ELR (cell line): ENCODE measurements around the gene JMJD1C.

Experiments
- DNase-seq: peaks from one replicate; pipeline ENCODE4 v3.0.0-alpha.2; 2015; ENCODE audit warnings: low read depth

Gene JMJD1C

GRCh38 chr10:63478564-63478963 is 12.8 kb upstream of the JMJD1C start:
- no peak for DNase-seq

DNA sequence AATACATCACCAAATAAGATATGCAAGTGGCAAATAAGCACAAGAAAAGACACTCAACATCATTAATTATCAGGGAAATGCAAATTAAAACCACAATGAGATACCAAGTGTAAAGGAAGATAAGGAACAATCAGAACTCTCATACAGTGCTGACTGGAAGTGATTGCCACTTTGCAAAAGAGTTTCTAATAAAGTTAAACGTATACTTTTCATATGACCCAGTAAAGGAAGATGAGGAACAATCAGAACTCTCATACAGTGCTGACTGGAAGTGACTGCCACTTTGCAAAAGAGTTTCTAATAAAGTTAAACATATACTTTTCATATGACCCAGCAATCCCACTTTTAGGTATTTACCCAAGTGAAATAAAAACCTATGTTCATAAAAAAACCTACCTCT is 12.2 kb upstream of the JMJD1C start:
- DNase-seq: no peak

DNA sequence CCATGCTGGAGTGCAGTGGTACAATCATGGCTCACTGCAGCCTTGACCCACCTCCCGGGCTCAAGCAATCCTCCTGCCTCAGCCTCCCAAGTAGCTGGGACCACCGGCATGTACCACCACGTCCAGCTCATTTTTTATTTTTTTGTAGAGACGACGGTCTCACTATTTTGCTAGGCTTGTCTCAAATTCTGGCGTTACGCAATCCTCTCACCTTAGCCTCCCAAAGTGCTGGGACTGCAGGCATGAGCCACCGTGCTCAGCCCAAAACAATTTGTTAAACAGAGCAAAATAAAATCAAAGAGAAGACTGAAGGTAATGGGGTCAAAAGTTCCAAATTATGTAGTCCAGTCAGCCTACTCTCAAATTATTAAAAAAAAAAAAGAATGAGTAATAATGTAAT is 8.7 kb upstream of the JMJD1C start:
- no peak for DNase-seq

DNA sequence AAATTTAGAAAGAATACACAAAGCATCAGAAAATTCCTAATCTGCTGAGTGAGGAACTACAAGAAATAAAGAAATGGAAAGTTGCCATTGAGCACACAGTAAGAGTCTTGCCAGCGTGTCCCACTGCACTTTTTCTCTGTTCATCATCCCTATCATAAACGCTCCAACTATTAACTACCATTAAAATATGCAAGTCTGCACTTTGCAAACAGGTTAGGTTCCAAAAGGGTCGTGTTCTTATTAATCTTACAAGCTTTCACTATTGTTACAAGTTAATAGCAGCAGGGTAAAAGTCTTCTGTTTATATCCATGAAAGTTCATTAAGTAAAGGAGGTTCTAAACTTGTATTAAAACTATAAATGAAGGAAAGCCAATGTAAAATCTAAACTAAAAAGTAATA is 5.2 kb upstream of the JMJD1C start:
- DNase-seq: no peak

DNA sequence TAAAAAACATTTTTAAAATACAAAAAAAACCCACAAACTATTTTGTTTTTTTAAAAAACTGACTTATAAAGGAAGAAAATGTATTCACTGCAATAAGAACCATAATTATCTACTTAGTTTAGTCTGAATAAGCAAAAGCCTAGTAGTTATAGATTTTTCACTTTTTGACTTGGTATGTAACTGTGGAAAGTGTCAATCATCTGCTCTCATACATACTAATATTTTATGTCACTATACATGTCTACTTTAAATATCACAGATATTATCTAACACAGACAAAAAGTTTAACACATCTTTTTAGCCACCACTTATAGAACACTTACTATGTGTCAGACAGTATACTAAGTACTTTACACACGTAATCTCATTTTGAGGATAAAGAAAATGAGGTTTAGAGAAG is 3.2 kb upstream of the JMJD1C start:
- no peak for DNase-seq

DNA sequence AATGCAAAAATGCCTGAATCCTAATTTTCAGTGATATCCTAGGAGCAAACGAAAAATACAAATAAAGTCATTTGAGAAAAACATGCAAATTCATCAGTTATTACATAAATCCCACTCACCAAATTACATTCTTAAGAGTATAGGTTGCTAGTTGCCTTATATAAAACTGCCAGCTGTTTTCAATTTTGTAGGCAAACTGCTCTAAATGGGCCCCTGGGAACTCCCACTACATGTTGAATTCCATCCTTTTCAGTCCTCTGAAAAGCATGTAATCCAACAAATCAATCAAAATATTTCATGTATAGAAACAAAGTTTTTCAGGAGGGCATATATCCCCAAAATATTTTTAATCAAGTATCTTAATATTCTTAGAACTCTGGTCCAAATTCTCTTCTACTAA is 2.1 kb upstream of the JMJD1C start:
- DNase-seq: no peak

DNA sequence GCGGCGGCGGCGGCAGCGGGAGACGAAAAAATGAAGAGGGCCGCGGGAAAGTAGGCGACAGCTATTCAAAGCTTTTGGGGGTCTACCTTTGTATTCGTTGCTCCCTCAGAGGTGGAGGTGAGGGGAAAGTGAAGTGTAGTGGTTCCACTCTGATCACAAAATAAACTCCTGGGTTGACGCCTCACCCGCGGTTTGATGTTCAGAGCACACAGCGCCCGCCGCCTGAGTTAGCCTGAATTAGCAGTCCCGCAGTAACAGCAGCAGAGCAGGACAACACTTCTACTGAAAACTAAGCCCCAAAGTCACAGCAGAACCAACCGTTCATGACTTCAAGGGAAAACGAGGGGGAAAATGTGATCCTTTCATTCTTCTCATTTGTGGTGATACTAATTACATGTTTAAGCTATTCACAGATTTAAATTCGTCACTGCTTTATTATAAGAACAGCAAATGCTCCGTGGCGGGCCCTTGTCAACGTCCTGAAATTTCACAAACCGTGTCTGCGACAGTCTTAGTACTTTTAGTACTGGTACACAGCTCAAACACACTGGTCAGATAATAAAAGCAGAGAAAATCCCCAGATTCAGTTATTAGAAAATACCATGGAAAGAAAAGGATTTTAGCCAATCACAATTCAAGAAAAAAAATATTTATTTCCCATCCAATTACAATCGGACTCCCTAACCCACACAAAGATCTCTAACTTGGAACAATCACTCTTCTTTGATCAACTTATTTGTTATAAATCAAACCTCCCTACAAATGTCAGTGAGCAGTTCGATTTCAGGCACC is 563 bp upstream of the JMJD1C start:
- DNase-seq: peak; percentile 73

GRCh38 chr10:63464402-63465292 is 1.1 kb downstream of the JMJD1C start:
- DNase-seq: peak; percentile 23

- DNase-seq: no peak
Measured at GRCh38 chr10:63462442-63462841, 3.3 kb downstream of the JMJD1C start.

DNA sequence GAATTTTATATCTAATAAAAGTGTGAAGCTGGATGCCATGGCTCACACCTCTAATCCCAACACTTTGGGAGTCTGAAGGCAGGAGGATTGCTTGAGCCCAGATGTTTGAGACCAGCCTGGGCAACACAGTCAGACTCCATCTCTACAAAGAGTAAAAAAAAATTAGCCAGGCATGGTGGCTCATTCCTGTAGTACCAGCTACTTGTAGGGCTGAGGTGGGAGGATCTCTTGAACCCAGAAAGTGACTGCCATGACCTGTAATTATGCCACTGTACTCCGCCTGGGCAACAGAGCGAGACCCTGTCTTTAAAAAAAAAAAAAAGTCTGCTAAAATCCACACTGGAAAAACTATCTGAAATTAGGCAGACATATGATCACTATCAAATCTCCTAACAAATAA is 7.6 kb downstream of the JMJD1C start:
- DNase-seq: no peak

DNA sequence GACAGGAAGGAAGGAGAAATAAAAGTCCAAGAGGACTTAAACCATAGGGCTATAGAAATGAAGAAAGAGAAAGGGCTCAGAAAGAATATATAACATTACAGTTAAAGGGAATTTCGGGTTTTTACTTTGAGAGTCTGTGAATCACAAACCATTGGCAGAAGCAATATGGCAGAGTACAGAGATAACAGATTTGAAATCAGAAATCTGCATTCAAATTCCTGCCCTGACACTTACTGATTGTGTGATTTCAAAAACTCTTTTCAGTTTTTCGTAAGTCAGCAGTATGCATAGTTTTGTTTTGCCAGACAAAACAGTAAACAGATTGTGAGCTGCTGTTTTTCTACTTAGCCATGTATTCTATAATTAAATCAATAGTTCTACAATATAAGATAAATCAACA is 8.2 kb downstream of the JMJD1C start:
- no peak for DNase-seq

- peak; percentile 70 for DNase-seq
Measured at GRCh38 chr10:63456437-63457210, 9.2 kb downstream of the JMJD1C start.

- DNase-seq: no peak
Measured at GRCh38 chr10:63455507-63455906, 10.3 kb downstream of the JMJD1C start.

GRCh38 chr10:63454631-63455030 is 11.1 kb downstream of the JMJD1C start:
- DNase-seq: no peak

GRCh38 chr10:63452524-63452923 is 13.3 kb downstream of the JMJD1C start:
- DNase-seq: no peak

DNA sequence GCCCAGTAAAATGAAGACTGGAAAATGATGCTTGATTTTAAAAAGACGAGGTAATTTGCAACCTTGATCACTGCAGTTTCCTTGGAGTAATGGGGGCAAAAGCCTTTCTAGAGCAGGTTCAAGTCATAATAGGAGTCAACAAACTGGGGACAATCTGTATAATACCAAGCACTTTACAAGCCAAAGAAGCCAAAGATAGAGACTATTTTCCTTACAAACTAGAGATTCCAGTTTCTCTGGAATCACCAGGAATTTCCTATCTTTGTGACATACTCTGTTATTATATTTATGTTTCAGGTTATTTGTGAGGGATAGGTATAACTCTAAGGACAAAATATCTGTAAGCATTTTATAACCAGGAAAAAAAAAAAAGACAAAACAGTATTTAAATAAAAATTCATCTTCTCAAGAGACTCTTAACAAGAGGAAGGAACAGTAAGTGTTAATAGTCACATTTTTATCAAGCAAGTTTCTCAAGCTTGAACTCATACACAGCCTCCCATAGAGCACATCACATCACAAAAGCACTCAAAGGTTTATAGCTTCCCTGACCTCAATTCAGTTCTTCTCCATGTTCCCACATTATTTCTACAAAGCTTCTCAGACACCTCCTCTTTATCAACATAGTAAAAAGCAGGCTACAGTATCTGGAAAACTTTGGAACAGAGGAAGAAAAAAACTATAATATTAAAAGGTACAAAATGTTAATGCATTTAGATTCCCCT is 18.9 kb downstream of the JMJD1C start:
- no peak for DNase-seq

GRCh38 chr10:63441404-63441803 is 24.4 kb downstream of the JMJD1C start:
- no peak for DNase-seq

DNA sequence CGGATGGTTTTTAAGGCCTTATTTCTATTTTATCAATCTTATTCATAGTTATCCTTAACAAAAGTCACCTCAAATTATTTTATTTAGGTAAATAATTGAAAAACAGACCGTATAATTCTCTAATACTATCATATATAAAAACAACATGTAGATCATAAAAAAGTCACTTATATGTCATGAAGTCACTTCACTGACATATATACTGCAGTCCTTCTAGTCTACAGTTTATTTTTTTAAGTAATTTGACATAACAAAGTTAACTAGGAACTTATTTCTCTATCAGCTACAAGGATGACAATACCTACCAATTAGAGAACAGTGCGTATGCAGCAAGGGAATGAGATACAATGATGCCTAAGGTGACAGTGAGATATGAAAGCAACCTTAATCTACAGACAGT is 26.2 kb downstream of the JMJD1C start:
- DNase-seq: no peak

DNA sequence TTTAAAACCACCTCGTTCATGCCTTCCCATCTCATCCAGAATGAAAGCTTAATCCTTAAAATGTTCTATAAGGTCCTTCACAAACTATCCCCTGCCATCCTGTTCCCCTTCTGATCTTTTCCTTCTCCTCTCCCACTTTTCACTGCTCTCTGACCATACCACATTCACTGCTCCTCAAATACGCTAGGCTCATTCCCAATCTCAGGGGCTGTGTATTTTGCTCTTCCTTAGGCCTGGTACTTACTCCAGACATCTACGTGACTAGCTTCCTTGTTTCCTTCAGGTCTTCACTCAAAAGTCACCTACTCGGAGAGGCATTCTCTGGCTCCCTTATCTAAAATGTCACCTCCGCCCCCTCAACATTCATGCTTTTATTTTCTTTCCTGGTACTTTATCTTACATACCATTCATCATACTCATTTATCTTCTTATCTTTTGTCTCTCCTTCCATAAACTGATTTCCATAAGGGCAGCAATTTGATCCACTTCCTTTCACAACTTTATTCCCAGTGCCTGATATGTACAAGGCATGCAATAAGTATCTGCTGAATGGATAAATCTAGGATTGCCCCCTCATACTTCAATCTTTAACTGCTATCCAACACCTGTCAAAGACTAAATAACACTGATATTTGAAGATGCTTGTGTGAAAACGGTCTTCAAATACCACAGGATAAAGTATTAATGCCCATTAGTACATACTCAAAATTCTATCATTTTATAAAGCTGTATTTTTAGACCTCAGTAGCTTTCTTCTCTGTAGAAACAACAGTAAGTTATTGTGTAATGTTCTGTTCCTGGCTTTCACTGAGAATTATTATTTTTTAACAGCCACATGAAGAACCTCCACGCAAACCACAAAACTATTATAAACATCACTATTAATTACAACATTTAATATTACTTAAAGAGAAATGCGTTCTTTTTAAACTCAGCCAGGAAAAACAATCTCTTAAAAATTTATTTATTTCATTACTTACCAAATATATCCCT is 27.0 kb downstream of the JMJD1C start:
- DNase-seq: no peak

- peak; percentile 20 for DNase-seq
Measured at GRCh38 chr10:63437116-63437949, 28.4 kb downstream of the JMJD1C start.
